ENCODE data around the gene FYB2. TPM values are rescaled to one million over a fixed set of nuclear protein-coding genes. Genes with fewer than 3 reads are reported as not detected.

Gene FYB2
- total RNA-seq, 5 donors from 2014 or later (not counting 1 experiment from before 2014, with no cell fraction given) = not detected

DNA sequence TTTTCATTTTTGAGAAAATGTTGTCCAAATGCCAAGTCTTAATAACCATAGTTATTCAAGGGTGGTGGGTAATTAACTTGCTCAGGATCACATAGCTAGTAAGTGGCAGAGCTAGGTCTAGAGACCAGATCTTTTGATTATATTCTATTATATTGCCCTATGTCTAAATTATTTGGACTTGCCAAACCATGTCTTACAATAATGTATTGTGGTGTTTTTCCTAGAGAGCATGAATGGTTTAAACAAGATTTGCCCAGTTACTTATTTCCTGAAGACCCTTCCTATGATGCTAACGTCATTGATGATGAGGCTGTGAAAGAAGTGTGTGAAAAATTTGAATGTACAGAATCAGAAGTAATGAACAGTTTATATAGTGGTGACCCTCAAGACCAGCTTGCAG is 115.5 kb downstream of the FYB2 start:
- Mint-ChIP-seq H3K27ac (no peak overlapping the region), H3K4me3 (no peak overlapping the region), H3K9me3 (peaks cover 0 to 7% (median 0%) of the 10 kb centered on the region in 3 donors), H3K4me1 (no peaks in the 10 kb centered on the region), H3K27me3 (peaks cover 7 to 11% of the 10 kb centered on the region in 2 donors), H3K36me3 (no peaks in the 10 kb centered on the region)
- Histone ChIP-seq H3K4me3 (ENCODE audit: control insufficient read depth in 1 of 2, extremely low read depth in 1 of 2, low read length in 1 of 2) (no peak overlapping the region), H3K4me1 (ENCODE audit: control insufficient read depth in 1 of 2, extremely low read depth in 1 of 2, insufficient read depth in 2 of 2, low read length in 2 of 2) (no peaks in the 10 kb centered on the region), H3K9me3 (no peaks in the 10 kb centered on the region), H3K27me3 (replicated peaks in 1 of 2; ENCODE audit: control insufficient read depth in 2 of 2, extremely low read depth in 1 of 2, insufficient read depth in 2 of 2, low read length in 1 of 2) (no peaks in the 10 kb centered on the region), H3K36me3 (ENCODE audit: control insufficient read depth in 2 of 2, extremely low read depth in 1 of 2, insufficient read depth in 1 of 2, low read length in 1 of 2) (no peaks in the 10 kb centered on the region), H3K27ac (ENCODE audit: low read length) (no peak overlapping the region)
- DNase-seq (no peak), ATAC-seq (replicated peaks in 1 of 4) (no peak)
- ChIA-PET POLR2A (no interaction called here), CTCF (no interaction called here)
- WGBS (ENCODE audit: insufficient coverage) = 80% methylated on average over 1 of the region's 1 CpG

GRCh38 chr1:56696663-56697062 is 122.5 kb downstream of the FYB2 start:
- POLR2A ChIA-PET = no interaction called here

GRCh38 chr1:56688522-56689026 is 130.6 kb downstream of the FYB2 start:
- WGBS (ENCODE audit: insufficient coverage) = 43% methylated on average over 2 of the region's 3 CpGs
- CTCF ChIA-PET = interaction anchor here (0.5 to 1.0 kb wide), 2 partner anchors 26 to 33 kb away, joined by 3 read pairs; no protein-coding TSS in a partner anchor
- POLR2A ChIA-PET = no interaction called here

More at GRCh38 chr1:56696663-56697062, 122.5 kb downstream of the FYB2 start:
- no peak overlapping the region for H3K4me3 Mint-ChIP-seq
- H3K27ac Mint-ChIP-seq = no peak overlapping the region
- DNase-seq (no peak), ATAC-seq (replicated peaks in 1 of 4) (no peak)
- H3K27ac ChIP-seq (ENCODE audit: low read length) = no peak overlapping the region
- H3K4me3 ChIP-seq (ENCODE audit: control insufficient read depth in 1 of 2, extremely low read depth in 1 of 2, low read length in 1 of 2) = no peak overlapping the region
- WGBS (ENCODE audit: insufficient coverage) = no CpG with 5 or more reads among the region's 3 CpGs
- no peaks in the 10 kb centered on the region for H3K4me1 Mint-ChIP-seq
- CTCF ChIA-PET = no interaction called here
- H3K36me3 ChIP-seq (ENCODE audit: control insufficient read depth in 2 of 2, extremely low read depth in 1 of 2, insufficient read depth in 1 of 2, low read length in 1 of 2) = no peaks in the 10 kb centered on the region
- H3K36me3 Mint-ChIP-seq = no peaks in the 10 kb centered on the region
- H3K27me3 ChIP-seq (replicated peaks in 1 of 2; ENCODE audit: control insufficient read depth in 2 of 2, extremely low read depth in 1 of 2, insufficient read depth in 2 of 2, low read length in 1 of 2) = peaks cover 0 to 4% of the 10 kb centered on the region in 2 experiments
- H3K9me3 ChIP-seq = no peaks in the 10 kb centered on the region
- H3K9me3 Mint-ChIP-seq = peaks cover 0 to 7% (median 0%) of the 10 kb centered on the region in 3 donors
- no peaks in the 10 kb centered on the region for H3K4me1 ChIP-seq (ENCODE audit: control insufficient read depth in 1 of 2, extremely low read depth in 1 of 2, insufficient read depth in 2 of 2, low read length in 2 of 2)
- peaks cover 4 to 5% of the 10 kb centered on the region in 2 donors for H3K27me3 Mint-ChIP-seq

DNA sequence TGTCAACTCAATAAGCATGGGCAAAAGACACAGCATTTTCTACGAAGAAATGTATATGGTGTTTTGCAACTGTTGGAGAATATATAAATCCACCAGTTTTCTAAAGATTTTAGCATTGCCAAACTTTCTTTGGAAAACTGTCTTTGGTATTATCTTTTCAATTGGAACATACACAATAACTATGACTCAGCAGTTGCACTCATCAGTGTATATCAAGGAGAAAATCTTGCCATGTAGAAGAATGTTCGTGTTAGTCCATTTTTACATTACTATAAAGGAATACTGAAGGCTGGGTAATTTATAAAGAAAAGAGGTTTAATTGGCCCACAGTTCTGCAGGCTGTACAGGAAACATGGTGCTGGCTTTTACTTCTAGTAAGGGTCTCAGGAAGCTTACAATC is 133.0 kb downstream of the FYB2 start:
- no peaks in the 10 kb centered on the region for H3K4me1 Mint-ChIP-seq
- Histone ChIP-seq H3K27ac (ENCODE audit: low read length) (no peak overlapping the region), H3K36me3 (ENCODE audit: control insufficient read depth in 2 of 2, extremely low read depth in 1 of 2, insufficient read depth in 1 of 2, low read length in 1 of 2) (no peaks in the 10 kb centered on the region), H3K4me1 (ENCODE audit: control insufficient read depth in 1 of 2, extremely low read depth in 1 of 2, insufficient read depth in 2 of 2, low read length in 2 of 2) (no peaks in the 10 kb centered on the region), H3K9me3 (no peaks in the 10 kb centered on the region), H3K27me3 (replicated peaks in 1 of 2; ENCODE audit: control insufficient read depth in 2 of 2, extremely low read depth in 1 of 2, insufficient read depth in 2 of 2, low read length in 1 of 2) (no peaks in the 10 kb centered on the region), H3K4me3 (ENCODE audit: control insufficient read depth in 1 of 2, extremely low read depth in 1 of 2, low read length in 1 of 2) (no peak overlapping the region)
- WGBS (ENCODE audit: insufficient coverage) = no CpG with 5 or more reads among the region's 2 CpGs
- ChIA-PET CTCF (no interaction called here), POLR2A (no interaction called here)
- H3K27me3 Mint-ChIP-seq = no peaks in the 10 kb centered on the region
- H3K9me3 Mint-ChIP-seq = no peaks in the 10 kb centered on the region
- DNase-seq = no peak
- H3K4me3 Mint-ChIP-seq = no peak overlapping the region
- H3K27ac Mint-ChIP-seq = no peak overlapping the region
- H3K36me3 Mint-ChIP-seq = no peaks in the 10 kb centered on the region
- ATAC-seq (replicated peaks in 1 of 4) = no peak

More at GRCh38 chr1:56688522-56689026, 130.6 kb downstream of the FYB2 start:
- H3K4me3 ChIP-seq (ENCODE audit: control insufficient read depth in 1 of 2, extremely low read depth in 1 of 2, low read length in 1 of 2) = no peak overlapping the region
- Mint-ChIP-seq H3K4me3 (no peak overlapping the region), H3K36me3 (no peaks in the 10 kb centered on the region), H3K27me3 (no peaks in the 10 kb centered on the region), H3K4me1 (no peaks in the 10 kb centered on the region), H3K27ac (no peak overlapping the region), H3K9me3 (no peaks in the 10 kb centered on the region)
- no peak overlapping the region for H3K27ac ChIP-seq (ENCODE audit: low read length)
- ATAC-seq (replicated peaks in 1 of 4) (no peak), DNase-seq (no peak)
- no peaks in the 10 kb centered on the region for H3K9me3 ChIP-seq
- H3K4me1 ChIP-seq (ENCODE audit: control insufficient read depth in 1 of 2, extremely low read depth in 1 of 2, insufficient read depth in 2 of 2, low read length in 2 of 2) = no peaks in the 10 kb centered on the region
- H3K36me3 ChIP-seq (ENCODE audit: control insufficient read depth in 2 of 2, extremely low read depth in 1 of 2, insufficient read depth in 1 of 2, low read length in 1 of 2) = no peaks in the 10 kb centered on the region
- H3K27me3 ChIP-seq (replicated peaks in 1 of 2; ENCODE audit: control insufficient read depth in 2 of 2, extremely low read depth in 1 of 2, insufficient read depth in 2 of 2, low read length in 1 of 2) = peaks cover 0 to 4% of the 10 kb centered on the region in 2 experiments

DNA sequence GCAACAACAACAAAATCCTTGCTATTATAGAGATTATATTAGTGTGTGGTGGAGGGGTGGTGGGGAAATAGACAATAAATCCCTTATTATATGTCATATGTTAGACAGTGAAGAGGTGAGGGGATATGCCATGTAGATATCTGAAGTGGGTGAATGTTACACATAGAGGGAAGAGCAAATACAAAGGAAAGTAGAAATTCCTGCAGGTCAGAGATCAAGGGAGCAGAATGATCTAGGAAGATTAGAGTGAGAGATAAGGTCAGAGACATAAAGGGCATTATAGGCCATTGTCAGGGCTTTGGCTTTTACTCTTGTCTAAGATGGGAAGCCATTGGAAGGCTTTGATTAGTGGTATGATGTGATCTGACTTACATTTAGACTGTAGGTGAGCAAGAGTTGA is 135.6 kb downstream of the FYB2 start:
- H3K36me3 Mint-ChIP-seq = no peaks in the 10 kb centered on the region
- ATAC-seq (replicated peaks in 1 of 4) = no peak
- H3K4me1 ChIP-seq (ENCODE audit: control insufficient read depth in 1 of 2, extremely low read depth in 1 of 2, insufficient read depth in 2 of 2, low read length in 2 of 2) = no peaks in the 10 kb centered on the region
- H3K27me3 Mint-ChIP-seq = no peaks in the 10 kb centered on the region
- H3K9me3 Mint-ChIP-seq = no peaks in the 10 kb centered on the region
- no peak overlapping the region for H3K4me3 Mint-ChIP-seq
- H3K9me3 ChIP-seq = no peaks in the 10 kb centered on the region
- ChIA-PET CTCF (no interaction called here), POLR2A (no interaction called here)
- H3K27ac Mint-ChIP-seq = no peak overlapping the region
- no peaks in the 10 kb centered on the region for H3K27me3 ChIP-seq (replicated peaks in 1 of 2; ENCODE audit: control insufficient read depth in 2 of 2, extremely low read depth in 1 of 2, insufficient read depth in 2 of 2, low read length in 1 of 2)
- H3K4me3 ChIP-seq (ENCODE audit: control insufficient read depth in 1 of 2, extremely low read depth in 1 of 2, low read length in 1 of 2) = no peak overlapping the region
- H3K4me1 Mint-ChIP-seq = no peaks in the 10 kb centered on the region
- DNase-seq = no peak
- no peaks in the 10 kb centered on the region for H3K36me3 ChIP-seq (ENCODE audit: control insufficient read depth in 2 of 2, extremely low read depth in 1 of 2, insufficient read depth in 1 of 2, low read length in 1 of 2)
- H3K27ac ChIP-seq (ENCODE audit: low read length) = no peak overlapping the region

- Mint-ChIP-seq H3K36me3 (no peaks in the 10 kb centered on the region), H3K9me3 (no peaks in the 10 kb centered on the region), H3K27me3 (peaks cover 0 to 5% of the 10 kb centered on the region in 2 donors), H3K4me1 (no peaks in the 10 kb centered on the region), H3K4me3 (no peak overlapping the region), H3K27ac (no peak overlapping the region)
- no peak overlapping the region for H3K4me3 ChIP-seq (ENCODE audit: control insufficient read depth in 1 of 2, extremely low read depth in 1 of 2, low read length in 1 of 2)
- CTCF ChIA-PET = no interaction called here
- no CpG with 5 or more reads among the region's 2 CpGs for WGBS (ENCODE audit: insufficient coverage)
- H3K27me3 ChIP-seq (replicated peaks in 1 of 2; ENCODE audit: control insufficient read depth in 2 of 2, extremely low read depth in 1 of 2, insufficient read depth in 2 of 2, low read length in 1 of 2) = no peaks in the 10 kb centered on the region
- H3K27ac ChIP-seq (ENCODE audit: low read length) = no peak overlapping the region
- DNase-seq (no peak), ATAC-seq (replicated peaks in 1 of 4) (no peak)
- POLR2A ChIA-PET = no interaction called here
- no peaks in the 10 kb centered on the region for H3K36me3 ChIP-seq (ENCODE audit: control insufficient read depth in 2 of 2, extremely low read depth in 1 of 2, insufficient read depth in 1 of 2, low read length in 1 of 2)
- no peaks in the 10 kb centered on the region for H3K4me1 ChIP-seq (ENCODE audit: control insufficient read depth in 1 of 2, extremely low read depth in 1 of 2, insufficient read depth in 2 of 2, low read length in 2 of 2)
- no peaks in the 10 kb centered on the region for H3K9me3 ChIP-seq
Observed at GRCh38 chr1:56676571-56677035, 142.6 kb downstream of the FYB2 start.

GRCh38 chr1:56675763-56676162 is 143.4 kb downstream of the FYB2 start:
- Mint-ChIP-seq H3K27ac (no peak overlapping the region), H3K27me3 (peaks cover 0 to 5% of the 10 kb centered on the region in 2 donors), H3K9me3 (no peaks in the 10 kb centered on the region), H3K4me3 (no peak overlapping the region), H3K36me3 (no peaks in the 10 kb centered on the region), H3K4me1 (no peaks in the 10 kb centered on the region)
- no peak overlapping the region for H3K4me3 ChIP-seq (ENCODE audit: control insufficient read depth in 1 of 2, extremely low read depth in 1 of 2, low read length in 1 of 2)
- H3K9me3 ChIP-seq = no peaks in the 10 kb centered on the region
- no peak for ATAC-seq (replicated peaks in 1 of 4)
- no peaks in the 10 kb centered on the region for H3K36me3 ChIP-seq (ENCODE audit: control insufficient read depth in 2 of 2, extremely low read depth in 1 of 2, insufficient read depth in 1 of 2, low read length in 1 of 2)
- H3K27ac ChIP-seq (ENCODE audit: low read length) = no peak overlapping the region
- CTCF ChIA-PET = no interaction called here
- no peak for DNase-seq
- no peaks in the 10 kb centered on the region for H3K4me1 ChIP-seq (ENCODE audit: control insufficient read depth in 1 of 2, extremely low read depth in 1 of 2, insufficient read depth in 2 of 2, low read length in 2 of 2)
- POLR2A ChIA-PET = no interaction called here
- no peaks in the 10 kb centered on the region for H3K27me3 ChIP-seq (replicated peaks in 1 of 2; ENCODE audit: control insufficient read depth in 2 of 2, extremely low read depth in 1 of 2, insufficient read depth in 2 of 2, low read length in 1 of 2)
